ENCODE measurements around the gene HEATR9. TPM values are rescaled to one million over a fixed set of nuclear protein-coding genes. Genes with fewer than 3 reads are reported as not detected.

HEATR9 gene
- total RNA-seq, 1 donor from 2014 or later, result not detected

- peak overlapping the region; percentile 100 for H3K27ac Mint-ChIP-seq (ENCODE audit: unreplicated experiment)
- H3K36me3 Mint-ChIP-seq (ENCODE audit: low read depth), result no peaks in the 10 kb centered on the region
- H3K27me3 Mint-ChIP-seq (ENCODE audit: low read depth), result no peaks in the 10 kb centered on the region
- peaks cover 51% of the 10 kb centered on the region for H3K4me1 Mint-ChIP-seq
- no peaks in the 10 kb centered on the region for H3K9me3 Mint-ChIP-seq
- TF ChIP-seq CTCF (conservative IDR thresholded peaks at IDR 0.05), result no peak
- DNase-seq (ENCODE audit: low read depth, low spot score), result no peak
- H3K4me3 Mint-ChIP-seq, result peak overlapping the region; percentile 96
Measured at GRCh38 chr17:35809855-35810461, 58.7 kb downstream of the HEATR9 start.

GRCh38 chr17:35808962-35809854 lies 59.5 kb downstream of the HEATR9 start, which contains the start of gene TAF15:
TAF15 (plus strand) TSS chr17:35809484; CDS start chr17:35809570, 86 bp downstream.
- Mint-ChIP-seq H3K4me3 (peak within 1 kb of the TSS; percentile 96), H3K4me1 (peaks cover 55% of the 10 kb centered on the region), H3K27me3 (ENCODE audit: low read depth) (no peaks in the 10 kb centered on the region), H3K9me3 (no peaks in the 10 kb centered on the region), H3K36me3 (ENCODE audit: low read depth) (no peaks in the 10 kb centered on the region), H3K27ac (ENCODE audit: unreplicated experiment) (peak within 1 kb of the TSS; percentile 100)
- peak; percentile 84 for DNase-seq (ENCODE audit: low read depth, low spot score)
- peak; percentile 76 for TF ChIP-seq CTCF (conservative IDR thresholded peaks at IDR 0.05)

GRCh38 chr17:35808240-35808961 lies 60.3 kb downstream of the HEATR9 start:
- H3K27ac Mint-ChIP-seq (ENCODE audit: unreplicated experiment), result peak overlapping the region; percentile 100
- H3K36me3 Mint-ChIP-seq (ENCODE audit: low read depth), result no peaks in the 10 kb centered on the region
- DNase-seq (ENCODE audit: low read depth, low spot score), result no peak
- H3K4me1 Mint-ChIP-seq, result peaks cover 49% of the 10 kb centered on the region
- no peak for TF ChIP-seq CTCF (conservative IDR thresholded peaks at IDR 0.05)
- H3K4me3 Mint-ChIP-seq, result peak overlapping the region; percentile 96
- no peaks in the 10 kb centered on the region for H3K27me3 Mint-ChIP-seq (ENCODE audit: low read depth)
- no peaks in the 10 kb centered on the region for H3K9me3 Mint-ChIP-seq

GRCh38 chr17:35807371-35808144 lies 61.1 kb downstream of the HEATR9 start:
- Mint-ChIP-seq H3K9me3 (no peaks in the 10 kb centered on the region), H3K27me3 (ENCODE audit: low read depth) (no peaks in the 10 kb centered on the region), H3K4me1 (peaks cover 44% of the 10 kb centered on the region), H3K27ac (ENCODE audit: unreplicated experiment) (peak overlapping the region; percentile 51), H3K36me3 (ENCODE audit: low read depth) (no peaks in the 10 kb centered on the region), H3K4me3 (peak overlapping the region; percentile 96)
- no peak for TF ChIP-seq CTCF (conservative IDR thresholded peaks at IDR 0.05)
- DNase-seq (ENCODE audit: low read depth, low spot score), result no peak

Other genes starting within 250 kb of the HEATR9 start
- 31.7 and 33.8 TPM in 2 replicates for gene RASL10B, start 137.3 kb downstream of the HEATR9 start, total RNA-seq
- gene GAS2L2, start 115.7 kb downstream of the HEATR9 start, total RNA-seq, result 0.12 and 0.16 TPM in 2 replicates
- gene C17orf50, start 108.0 kb downstream of the HEATR9 start, total RNA-seq, result 0.23 TPM in 1 of 2 replicates, not detected in the other
- gene MMP28, start 73.2 kb downstream of the HEATR9 start, total RNA-seq, result 0.68 and 0.71 TPM in 2 replicates
- 300 and 320 TPM in 2 replicates for gene TAF15, start 59.4 kb downstream of the HEATR9 start, total RNA-seq
- not detected in 2 replicates for gene CCL5, start 11.5 kb upstream of the HEATR9 start, total RNA-seq
- gene RDM1, start 61.9 kb upstream of the HEATR9 start, total RNA-seq, result 5.0 and 5.7 TPM in 2 replicates
- gene LYZL6, start 74.8 kb upstream of the HEATR9 start, total RNA-seq, result not detected in 2 replicates
- gene CCL16, start 112.6 kb upstream of the HEATR9 start, total RNA-seq, result not detected in 2 replicates
- gene CCL14, start 117.8 kb upstream of the HEATR9 start, total RNA-seq, result not detected in 2 replicates
- not detected in 2 replicates for gene CCL15, start 132.7 kb upstream of the HEATR9 start, total RNA-seq
- not detected in 2 replicates for gene CCL23, start 149.1 kb upstream of the HEATR9 start, total RNA-seq
- not detected in 2 replicates for gene CCL18, start 195.4 kb upstream of the HEATR9 start, total RNA-seq
- not detected in 2 replicates for gene CCL3, start 221.3 kb upstream of the HEATR9 start, total RNA-seq
- gene CCL4, start 234.9 kb upstream of the HEATR9 start, total RNA-seq, result not detected in 2 replicates